SK-N-SH (cell line): Measurements from ENCODE around the gene ERMARD. TPM values are rescaled to one million over a fixed set of nuclear protein-coding genes. Genes with fewer than 3 reads are reported as not detected.

Experiments used
- CTCF ChIA-PET: fragments of 300-600, 350-600 bp; formaldehyde crosslinking; extraction: SDS; loops from one replicate; lab custom pipeline; 2021; lab: Yijun Ruan, JAX
- POLR2A ChIA-PET: fragments of 350-600 bp; sonication (Branson Sonifier 250); formaldehyde crosslinking; extraction: SDS; loops from one replicate; lab custom pipeline; 2020; ENCODE audit warnings: antibody characterized with exemption, inconsistent platforms; lab: Yijun Ruan, JAX
- DNase-seq: peaks from one replicate; pipeline ENCODE4 v3.0.0; 2012
- H2AFZ ChIP-seq: fragments of 200-600 bp; sonication (generic); 2 replicates; pipeline ENCODE4 v1.8.1; 2016; ENCODE audit warnings: antibody characterized with exemption, mild to moderate bottlenecking, low read depth
- H3F3A ChIP-seq: fragments of 200-600 bp; sonication (generic); replicated peaks from 2 replicates; pipeline ENCODE3; 2016; ENCODE audit warnings: antibody characterized with exemption, mild to moderate bottlenecking; ENCODE audit not compliant: insufficient read depth
- H3K27ac ChIP-seq, 2 experiments: fragments of 200-500 bp in 1 of 2; fragments of 200-600 bp in 1 of 2; sonication (Bioruptor generic) in 1 of 2; sonication (generic), shearing (Covaris generic) in 1 of 2; 2 replicates each; pipeline versions ENCODE4 v1.5.1 to v1.6.1; 2014 to 2016; ENCODE audit warnings: low read depth in 2 of 2, inconsistent platforms in 1 of 2, low read length in 1 of 2, mild to moderate bottlenecking in 1 of 2, mixed read lengths in 1 of 2
- H3K27me3 ChIP-seq: fragments of 200-600 bp; sonication (generic), shearing (Covaris generic); 2 replicates; pipeline ENCODE4 v1.6.1; 2016; ENCODE audit warnings: mixed run types; ENCODE audit not compliant: insufficient read depth
- H3K36me3 ChIP-seq, 2 experiments: fragments of 200-500 bp in 1 of 2; fragments of 200-600 bp in 1 of 2; sonication (Bioruptor generic) in 1 of 2; sonication (generic) in 1 of 2; replicated peaks in 1 of 2; 2 replicates each; pipeline versions ENCODE3 to v1.5.1; 2014 to 2016; ENCODE audit warnings: low read length in 1 of 2, mild to moderate bottlenecking in 1 of 2; ENCODE audit not compliant: insufficient read depth in 2 of 2, control insufficient read depth in 1 of 2
- H3K4me1 ChIP-seq, 2 experiments: fragments of 200-500 bp in 1 of 2; fragments of 200-600 bp in 1 of 2; sonication (Bioruptor generic) in 1 of 2; sonication (generic), shearing (Covaris generic) in 1 of 2; 2 replicates each; pipeline versions ENCODE4 v1.5.1 to v1.6.1; 2014 to 2016; ENCODE audit warnings: low read depth in 1 of 2, low read length in 1 of 2, mixed run types in 1 of 2; ENCODE audit not compliant: insufficient read depth in 2 of 2, control insufficient read depth in 1 of 2
- H3K4me2 ChIP-seq: fragments of 200-600 bp; sonication (generic), shearing (Covaris generic); 2 replicates; pipeline ENCODE4 v1.6.1; 2017; ENCODE audit warnings: mixed run types
- H3K4me3 ChIP-seq, 2 experiments: fragments of 200-500 bp in 1 of 2; fragments of 200-600 bp in 1 of 2; sonication (Bioruptor generic) in 1 of 2; sonication (generic), shearing (Covaris generic) in 1 of 2; 2 replicates each; pipeline versions ENCODE4 v1.5.1 to v1.8.1; 2014 to 2016; ENCODE audit warnings: low read depth in 2 of 2, inconsistent platforms in 1 of 2, low read length in 1 of 2, mild to moderate bottlenecking in 1 of 2, mixed read lengths in 1 of 2, moderate library complexity in 1 of 2
- H3K79me2 ChIP-seq: fragments of 200-600 bp; sonication (generic); 2 replicates; pipeline ENCODE4 v1.8.1; 2017; ENCODE audit warnings: mild to moderate bottlenecking; ENCODE audit not compliant: insufficient read depth
- H3K9ac ChIP-seq: fragments of 200-600 bp; sonication (generic); 2 replicates; pipeline ENCODE4 v1.6.1; 2017; ENCODE audit warnings: mixed run types
- H3K9me2 ChIP-seq: fragments of 200-600 bp; sonication (generic); 2 replicates; pipeline ENCODE4 v1.6.1; 2017; ENCODE audit warnings: mixed run types
- H3K9me3 ChIP-seq: fragments of 200-600 bp; sonication (generic); 2 replicates; pipeline ENCODE4 v1.6.1; 2017; ENCODE audit warnings: mixed run types, mild to moderate bottlenecking, moderate library complexity
- H4K20me1 ChIP-seq: fragments of 200-600 bp; sonication (generic); 2 replicates; pipeline ENCODE4 v1.6.1; 2017; ENCODE audit warnings: mild to moderate bottlenecking, mixed run types; ENCODE audit not compliant: insufficient read depth
- CHD2 ChIP-seq: fragments of 150-350 bp; IDR thresholded peaks from 2 replicates; pipeline ENCODE4 v1.6.1; 2018; ENCODE audit warnings: low read length; ENCODE audit not compliant: partially characterized antibody
- FOSL2 ChIP-seq: IDR thresholded peaks from 2 replicates; pipeline ENCODE4 v1.4.0; 2012; ENCODE audit warnings: low read depth, mild to moderate bottlenecking, moderate library complexity, borderline replicate concordance
- FOXM1 ChIP-seq: IDR thresholded peaks from 2 replicates; pipeline ENCODE4 v1.4.0; 2012; ENCODE audit warnings: low read depth, mild to moderate bottlenecking
- GABPA ChIP-seq: IDR thresholded peaks from 2 replicates; pipeline ENCODE4 v1.4.0; 2012; ENCODE audit warnings: low read depth, mild to moderate bottlenecking
- IRF3 ChIP-seq: fragments of 150-350 bp; IDR thresholded peaks from 2 replicates; pipeline ENCODE4 v1.6.1; 2016; ENCODE audit warnings: mild to moderate bottlenecking, low read depth, low read length
- JUND ChIP-seq: IDR thresholded peaks from 2 replicates; pipeline ENCODE4 v1.4.0; 2012
- MXI1 ChIP-seq: IDR thresholded peaks from 2 replicates; pipeline ENCODE4 v1.6.1; 2012; ENCODE audit warnings: mild to moderate bottlenecking, low read depth, low read length, improper control_type of control experiment
- NFIC ChIP-seq: IDR thresholded peaks from 2 replicates; pipeline ENCODE4 v1.4.0; 2012; ENCODE audit warnings: borderline replicate concordance
- NRF1 ChIP-seq: IDR thresholded peaks from 2 replicates; pipeline ENCODE4 v1.6.1; 2012; ENCODE audit warnings: low read depth, mild to moderate bottlenecking, low read length
- POLR2AphosphoS5 ChIP-seq: IDR thresholded peaks from 2 replicates; pipeline ENCODE4 v1.6.1; 2012; ENCODE audit warnings: low read depth, low read length
- RAD21 ChIP-seq: IDR thresholded peaks from 2 replicates; pipeline ENCODE4 v1.6.1; 2012; ENCODE audit warnings: mild to moderate bottlenecking, low read length
- RCOR1 ChIP-seq: fragments of 150-350 bp; IDR thresholded peaks from 2 replicates; pipeline ENCODE4 v1.6.1; 2017; ENCODE audit warnings: antibody characterized with exemption, low read length
- REST ChIP-seq: IDR thresholded peaks from 2 replicates; pipeline ENCODE4 v1.6.1; 2012; ENCODE audit warnings: mild to moderate bottlenecking, low read depth, low read length, moderate library complexity
- SIN3A ChIP-seq: IDR thresholded peaks from 2 replicates; pipeline ENCODE4 v1.6.1; 2012; ENCODE audit warnings: low read depth, mild to moderate bottlenecking, low read length, moderate library complexity, borderline replicate concordance
- TAF1 ChIP-seq: IDR thresholded peaks from 2 replicates; pipeline ENCODE4 v1.6.1; 2012; ENCODE audit warnings: low read depth, mild to moderate bottlenecking, low read length, moderate library complexity, borderline replicate concordance
- USF1 ChIP-seq: IDR thresholded peaks from 2 replicates; pipeline ENCODE4 v1.4.0; 2012; ENCODE audit warnings: low read depth, borderline replicate concordance
- USF2 ChIP-seq: fragments of 150-350 bp; IDR thresholded peaks from 2 replicates; pipeline ENCODE4 v1.6.1; 2017; ENCODE audit warnings: antibody characterized with exemption, low read length, low read depth, borderline replicate concordance
- WGBS: methylation state at CpG from one replicate; pipeline ENCODE4 v1.1.6; 2017; ENCODE audit warnings: low lambda C conversion rate; 5-methylcytosine and 5-hydroxymethylcytosine counted together
- polyA plus RNA-seq, 3 experiments: library from polyadenylated mRNA; depleted of rRNA; stranded (reverse); fragments of >200 nt; gene quantifications; 2 replicates each; pipeline ENCODE4 v1.2.3, GENCODE V29; 2012

ERMARD gene
- polyA plus RNA-seq, 1 of the 3 experiments (the other 2 are of a cell fraction) = 43.2 TPM

GRCh38 chr6:169794317-169795055 lies 43.1 kb downstream of the ERMARD start:
- Histone ChIP-seq H3K27ac (no peak overlapping the region), H3F3A (no peaks in the 10 kb centered on the region)
- TF ChIP-seq USF2 = no peak
- TF ChIP-seq, all 33 proteins: peak for 0
- Histone ChIP-seq H3K27me3 (0 out of 2 replicates have a peak, but pooled peaks cover 6% of the 10 kb centered on the region), H3K36me3 (no peaks in the 10 kb centered on the region), H3K9me2 (no peaks in the 10 kb centered on the region), H3K79me2 (no peaks in the 10 kb centered on the region), H3K4me1 (peaks cover 0 to 14% of the 10 kb centered on the region in 2 experiments; a peak in 1 of 4 replicates), H3K9ac (no peak overlapping the region), H3K4me2 (no peak overlapping the region), H3K4me3 (no peak overlapping the region), H3K9me3 (no peaks in the 10 kb centered on the region), H4K20me1 (no peaks in the 10 kb centered on the region), H2AFZ (no peak overlapping the region)
- no peak for DNase-seq
- ChIA-PET POLR2A (interaction anchor here (1.5 kb wide), 1 partner anchor 10 kb away, joined by 3 read pairs; no protein-coding TSS in a partner anchor), CTCF (interaction anchor here (0.7 to 2.5 kb wide), 10 partner anchors 11 to 735 kb away, joined by 3 to 11 read pairs (median 5); no protein-coding TSS in a partner anchor)
- 69% methylated on average over 7 of the region's 13 CpGs for WGBS

- Histone ChIP-seq H3K27ac (no peak overlapping the region), H2AFZ (no peak overlapping the region), H3K27me3 (0 out of 2 replicates have a peak, but pooled peaks cover 6% of the 10 kb centered on the region), H3K4me3 (no peak overlapping the region), H3K36me3 (no peaks in the 10 kb centered on the region), H3F3A (no peaks in the 10 kb centered on the region), H3K4me1 (peaks cover 0 to 10% of the 10 kb centered on the region in 2 experiments; a peak in 1 of 4 replicates), H3K9me2 (no peaks in the 10 kb centered on the region), H3K9me3 (no peaks in the 10 kb centered on the region), H3K4me2 (no peak overlapping the region), H3K79me2 (no peaks in the 10 kb centered on the region), H4K20me1 (no peaks in the 10 kb centered on the region), H3K9ac (no peak overlapping the region)
- POLR2A ChIA-PET = interaction anchor here (1.5 kb wide), 1 partner anchor 9 kb away, joined by 3 read pairs; no protein-coding TSS in a partner anchor
- CTCF ChIA-PET = interaction anchor here (0.6 to 2.5 kb wide), 8 partner anchors 11 to 722 kb away, joined by 3 to 11 read pairs (median 4); no protein-coding TSS in a partner anchor
- no peak for DNase-seq
- TF ChIP-seq NFIC (no peak), RAD21 (no peak), TAF1 (no peak), FOSL2 (no peak), JUND (no peak), FOXM1 (no peak), POLR2AphosphoS5 (no peak), SIN3A (no peak), CHD2 (no peak), GABPA (no peak), NRF1 (no peak), REST (no peak), MXI1 (no peak), USF1 (no peak), RCOR1 (no peak), IRF3 (no peak)
- WGBS = 57% methylated on average over 2 of the region's 2 CpGs
These were observed 43.8 kb downstream of the ERMARD start for GRCh38 chr6:169795196-169795595.
